RPMI8226 (cell line): Measurements from ENCODE around the gene RAD54L.
"Not testable (repeated sequence)": the region's sequence is repeated elsewhere in the genome, so short reads cannot be mapped to it uniquely, and the experiment has no call there.

ENCODE experiments used
- DNase-seq: peaks from one replicate; pipeline ENCODE4 v3.0.0-alpha.2; 2015

Gene RAD54L

DNA sequence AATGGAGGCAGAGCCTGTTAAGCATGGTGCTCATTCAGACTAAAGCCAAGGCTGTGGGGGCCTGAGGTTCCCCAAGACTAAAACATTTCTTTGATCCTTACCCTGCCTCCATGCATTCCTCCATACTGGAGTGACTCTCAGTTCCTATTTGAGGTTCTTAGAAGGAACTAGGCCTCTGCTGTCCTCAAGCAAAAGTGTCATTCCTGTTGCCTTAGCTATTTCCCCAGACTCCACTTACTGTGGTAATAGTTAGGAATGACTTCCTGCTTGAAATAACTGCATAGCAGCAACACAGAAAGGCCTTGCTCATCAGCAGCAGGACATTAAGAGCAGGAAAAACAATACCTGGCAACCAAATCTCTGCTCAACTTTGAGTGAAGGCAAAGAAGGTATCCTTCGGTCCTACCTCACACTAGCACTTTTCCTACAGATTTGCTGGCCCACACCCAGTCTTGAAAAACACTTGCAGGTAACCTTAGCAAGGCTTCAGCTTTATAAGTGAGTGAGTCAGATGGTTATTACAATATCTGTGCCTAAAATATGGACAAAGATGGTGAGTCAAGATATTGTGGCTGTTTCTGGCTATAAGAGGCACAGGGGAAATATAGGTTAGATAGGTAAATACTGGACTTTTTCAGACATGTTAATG lies 41.0 kb downstream of the RAD54L start:
- no peak for DNase-seq

GRCh38 chr1:46289134-46289494 lies 41.6 kb downstream of the RAD54L start:
- no peak for DNase-seq

GRCh38 chr1:46289976-46290375 lies 42.4 kb downstream of the RAD54L start:
- DNase-seq: no peak

DNA sequence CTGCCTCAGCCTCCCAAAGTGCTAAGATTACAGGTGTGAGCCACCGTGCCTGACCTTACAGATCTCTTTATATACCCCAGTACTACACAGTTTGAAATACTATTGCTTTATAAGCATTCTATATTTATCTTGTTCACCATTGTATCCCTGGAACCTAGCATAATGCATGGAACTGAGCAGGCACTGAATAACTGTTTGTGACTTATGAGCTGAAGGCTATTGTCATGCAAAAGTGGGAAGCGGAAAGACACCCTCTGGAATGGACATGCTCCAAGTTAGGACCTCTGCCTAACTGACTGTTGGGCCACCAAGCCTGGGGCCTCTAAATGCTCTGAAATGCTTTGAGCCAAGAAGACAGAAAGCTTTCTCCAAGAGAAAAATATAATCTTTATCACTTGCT lies 47.7 kb downstream of the RAD54L start:
- DNase-seq: no peak

DNA sequence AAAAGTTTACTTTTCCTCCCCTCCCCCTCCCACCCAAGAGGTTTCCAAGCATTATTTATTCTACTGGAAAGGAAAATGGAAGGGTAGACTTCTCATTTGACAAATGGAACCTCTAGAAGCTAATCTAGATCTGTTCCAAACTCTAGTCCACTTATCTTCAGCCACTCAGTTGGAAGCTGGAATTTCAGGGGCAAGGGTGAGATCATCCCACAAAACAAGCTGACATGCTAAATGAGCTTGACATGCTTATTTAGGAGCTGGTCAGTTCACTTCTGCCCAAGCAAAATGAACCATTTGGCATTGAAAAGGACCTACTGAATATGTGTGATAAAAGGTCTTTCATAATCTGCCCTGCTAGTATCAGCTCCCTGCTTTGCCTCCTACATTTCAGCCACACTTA lies 50.8 kb downstream of the RAD54L start:
- DNase-seq: no peak

DNA sequence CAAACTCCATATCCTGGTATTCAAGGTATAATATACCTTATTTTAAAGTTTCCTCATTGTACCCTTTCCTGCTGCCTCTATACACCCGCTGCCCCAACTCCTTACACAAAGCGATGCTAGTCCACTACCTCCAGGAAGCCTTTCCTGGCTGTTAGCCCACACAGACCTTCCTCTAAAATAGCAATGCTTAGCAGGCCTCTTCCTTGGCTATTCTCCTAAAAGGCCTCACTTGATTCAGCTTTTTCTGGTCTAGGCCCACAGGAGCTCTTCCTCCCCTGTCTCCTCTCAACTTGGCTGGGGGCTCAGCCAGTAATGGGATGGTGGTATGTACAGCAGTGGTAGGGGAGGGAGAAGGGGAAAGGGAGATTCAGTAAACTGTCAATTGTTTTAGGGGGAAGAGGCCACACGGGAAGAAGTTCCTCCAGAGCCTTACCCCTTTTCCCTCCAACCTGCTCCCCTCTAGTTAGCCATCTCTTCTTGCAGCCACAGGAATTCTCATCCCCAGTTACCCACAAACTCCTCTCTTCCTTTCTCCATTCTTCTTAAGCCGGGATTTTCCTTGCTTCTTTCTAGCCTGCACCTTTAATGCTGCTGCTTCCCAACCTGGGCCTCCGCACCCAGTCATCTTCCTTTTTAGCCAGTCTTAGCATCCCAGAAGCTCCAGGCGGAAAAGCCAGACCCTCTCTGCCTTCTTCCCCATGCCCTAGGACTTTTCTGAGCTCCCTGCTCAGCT lies 53.3 kb downstream of the RAD54L start:
- DNase-seq: peak; percentile 17

- no peak for DNase-seq
Measured at GRCh38 chr1:46301406-46301807, 53.8 kb downstream of the RAD54L start.

- peak; percentile 83 for DNase-seq
Measured at GRCh38 chr1:46301808-46302640, 54.5 kb downstream of the RAD54L start.

DNA sequence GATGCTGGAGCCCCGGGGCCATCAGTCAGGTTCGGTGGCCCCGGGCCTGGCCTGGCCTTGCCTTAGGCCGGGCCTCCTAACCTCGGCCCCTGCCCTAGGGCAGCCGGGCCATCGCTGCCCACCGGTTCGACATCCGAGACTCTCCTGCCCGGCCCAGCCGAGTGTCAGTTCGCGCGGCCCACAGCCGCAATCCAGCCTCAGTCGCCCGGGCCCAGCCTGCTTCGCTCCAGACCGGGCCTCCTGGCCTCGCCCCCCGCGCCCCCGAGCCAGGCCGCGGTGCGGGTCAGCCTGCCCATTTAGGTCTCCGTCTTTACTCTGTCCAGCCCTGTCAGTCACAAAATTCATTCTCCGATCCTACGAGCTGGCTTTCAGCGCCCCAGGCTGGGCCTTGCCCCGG lies 55.1 kb downstream of the RAD54L start:
- DNase-seq: peak; percentile 48

- peak; percentile 98 for DNase-seq
Measured at GRCh38 chr1:46303038-46303871, 55.7 kb downstream of the RAD54L start, which contains the start of the genes LRRC41 and UQCRH. TSS of gene LRRC41 (minus strand) at chr1:46303616. CDS start at chr1:46303322, 294 bp downstream. TSS of gene UQCRH (plus strand) at chr1:46303698. CDS start at chr1:46303767, 69 bp downstream.

DNA sequence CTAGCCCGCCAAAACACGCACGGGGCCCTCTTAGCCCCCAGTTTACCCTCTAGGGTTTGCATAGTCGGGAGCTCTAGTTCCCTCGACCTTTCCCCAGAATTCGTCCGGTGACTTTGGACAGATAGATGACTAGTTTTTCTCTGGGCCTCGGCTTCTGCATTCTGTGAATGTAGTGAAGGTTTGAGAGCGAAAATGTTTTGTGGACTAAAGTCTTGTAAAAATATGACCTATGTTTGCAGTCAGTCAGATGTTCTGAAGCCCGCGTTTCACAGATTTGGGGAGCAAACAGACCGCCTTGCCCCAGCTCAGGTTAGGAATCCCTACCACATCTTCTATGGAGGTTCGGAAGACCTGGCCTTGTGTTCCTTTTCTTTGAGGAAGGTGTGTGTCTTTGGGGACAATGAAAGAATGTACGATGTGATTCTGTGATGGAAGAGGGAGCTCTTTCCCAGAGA lies 56.3 kb downstream of the RAD54L start:
- DNase-seq: no peak

DNA sequence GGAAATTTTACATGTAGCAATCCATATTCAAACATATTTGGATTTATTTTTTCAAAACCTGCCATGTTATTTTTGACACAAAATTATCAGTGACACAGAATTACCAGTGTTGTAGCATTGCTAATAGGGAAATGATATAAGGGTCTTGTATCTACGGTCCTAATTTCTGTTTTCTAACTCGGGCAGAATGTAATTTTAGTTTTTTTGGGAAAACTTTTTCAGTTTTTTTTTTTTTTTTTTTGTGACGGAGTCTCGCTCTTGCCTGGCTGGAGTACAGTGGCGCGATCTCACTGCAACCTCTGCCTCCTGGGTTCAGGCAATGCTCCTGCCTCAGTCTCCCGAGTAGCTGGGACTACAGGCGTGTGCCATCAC lies 58.6 kb downstream of the RAD54L start:
- DNase-seq: no peak

DNA sequence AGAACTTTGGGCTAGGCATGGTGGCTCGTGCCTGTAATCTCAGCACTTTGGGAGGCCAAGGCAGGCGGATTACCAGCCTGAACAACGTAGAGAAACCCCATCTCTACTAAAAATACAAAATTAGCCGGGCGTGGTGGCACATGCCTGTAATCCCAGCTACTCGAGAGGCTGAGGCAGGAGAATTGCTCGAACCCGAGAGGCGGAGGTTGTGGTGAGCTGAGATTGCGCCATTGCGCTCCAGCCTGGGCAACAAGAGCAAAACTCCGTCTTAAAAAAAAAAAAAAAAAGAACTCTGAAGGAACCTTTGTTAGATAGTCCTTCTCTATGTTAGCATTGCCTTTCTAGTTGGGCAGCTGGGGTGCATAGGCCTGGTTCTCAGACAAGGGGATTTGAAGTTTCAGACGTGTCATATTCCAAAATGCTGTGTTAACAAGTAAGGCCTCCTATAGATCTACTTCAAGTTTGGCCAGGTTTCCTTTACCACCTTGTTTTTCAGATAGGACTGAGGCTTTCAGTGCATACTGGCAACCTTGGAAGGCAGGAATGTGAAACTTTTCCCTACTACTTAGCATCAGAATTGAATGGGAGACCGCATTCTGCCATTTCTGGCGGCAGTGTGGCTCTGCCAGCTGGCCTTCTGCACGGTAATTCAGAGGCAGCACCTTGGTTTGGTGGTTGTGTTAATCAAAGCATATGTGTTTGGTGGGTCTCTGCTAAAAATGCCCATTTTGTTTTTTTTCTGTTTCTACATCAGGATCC lies 62.0 kb downstream of the RAD54L start:
- no peak for DNase-seq

GRCh38 chr1:46310321-46310720 lies 62.8 kb downstream of the RAD54L start:
- DNase-seq: no peak

- DNase-seq: no peak
Measured at GRCh38 chr1:46315669-46316403, 68.3 kb downstream of the RAD54L start.

GRCh38 chr1:46317323-46317722 lies 69.8 kb downstream of the RAD54L start:
- no peak for DNase-seq

GRCh38 chr1:46319301-46319700 lies 71.7 kb downstream of the RAD54L start:
- not testable (repeated sequence) for DNase-seq

DNA sequence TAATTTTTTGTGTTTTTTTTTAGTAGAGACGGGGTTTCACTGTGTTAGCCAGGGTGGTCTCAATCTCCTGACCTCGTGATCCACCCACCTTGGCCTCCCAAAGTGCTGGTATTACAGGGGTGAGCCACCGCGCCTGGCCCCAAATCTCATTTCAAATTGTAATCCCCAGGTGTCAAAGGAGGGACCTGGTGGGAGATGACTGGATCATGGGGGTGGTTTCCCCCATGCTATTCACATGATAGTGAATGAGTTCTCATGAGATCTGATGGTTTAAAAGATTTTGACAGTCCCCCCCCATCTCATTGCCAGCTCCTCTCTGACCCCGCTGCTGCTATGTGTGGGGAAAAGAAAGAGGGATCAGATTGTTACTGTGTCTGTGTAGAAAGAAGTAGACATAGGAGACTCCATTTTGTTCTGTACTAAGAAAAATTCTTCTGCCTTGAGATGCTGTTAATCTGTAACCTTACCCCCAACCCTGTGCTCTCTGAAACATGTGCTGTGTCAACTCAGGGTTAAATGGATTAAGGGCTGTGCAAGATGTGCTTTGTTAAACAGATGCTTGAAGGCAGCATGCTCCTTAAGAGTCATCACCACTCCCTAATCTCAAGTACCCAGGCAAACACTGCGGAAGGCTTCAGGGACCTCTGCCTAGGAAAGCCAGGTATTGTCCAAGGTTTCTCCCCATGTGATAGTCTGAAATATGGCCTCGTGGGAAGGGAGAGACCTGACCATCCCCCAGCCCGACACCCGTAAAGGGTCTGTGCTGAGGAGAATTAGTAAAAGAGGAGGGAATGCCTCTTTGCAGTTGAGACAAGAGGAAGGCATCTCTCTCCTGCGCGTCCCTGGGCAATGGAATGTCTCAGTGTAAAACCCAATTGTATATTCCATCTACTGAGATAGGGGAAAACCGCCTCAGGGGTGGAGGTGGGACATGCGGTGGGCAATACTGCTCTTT lies 72.7 kb downstream of the RAD54L start:
- DNase-seq: not testable (repeated sequence)

DNA sequence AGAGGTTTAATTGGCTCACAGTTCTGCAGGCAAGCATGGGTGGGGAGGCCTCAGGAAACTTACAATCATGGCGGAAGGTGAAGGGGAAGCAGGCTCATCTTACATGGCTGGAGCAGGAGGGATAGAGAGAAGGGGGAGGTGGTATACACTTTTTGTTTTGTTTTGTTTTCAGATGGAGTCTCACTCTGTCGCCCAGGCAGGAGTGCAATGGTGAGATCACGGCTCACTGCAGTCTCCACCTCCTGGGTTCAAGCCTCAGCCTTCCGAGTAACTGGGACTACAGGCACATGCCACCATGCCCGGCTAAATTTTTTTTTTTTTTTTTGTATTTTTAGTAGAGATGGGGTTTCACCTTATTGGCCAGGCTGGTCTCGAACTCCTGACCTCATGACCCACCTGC lies 74.6 kb downstream of the RAD54L start:
- not testable (repeated sequence) for DNase-seq
